HCT116 (cell line): Measurements from ENCODE around the gene EDEM3. TPM values are rescaled to one million over a fixed set of nuclear protein-coding genes. Genes with fewer than 3 reads are reported as not detected.

Source experiments
- ATAC-seq: fragments of 200-7000 bp; cut with Tn5 transposase; 2 replicates; pipeline ENCODE4 v1.9.1; 2020; ENCODE audit warnings: mild to moderate bottlenecking, moderate library complexity
- BruUV-seq: library from RNA; stranded (reverse); fragments of 400-500 nt; replicated peaks from 2 replicates; lab custom pipeline; 2021; lab: Mats Ljungman, UMichigan
- CTCF ChIA-PET: fragments of 300-600 bp; sonication (Branson Sonifier 250); formaldehyde crosslinking; loops from one replicate; lab custom pipeline; 2021; ENCODE audit warnings: antibody characterized with exemption; lab: Charles Lee
- POLR2A ChIA-PET: fragments of 300-600, 350-600 bp; sonication (Branson Sonifier 250); formaldehyde crosslinking; loops from one replicate; lab custom pipeline; 2021; ENCODE audit warnings: antibody characterized with exemption; lab: Charles Lee
- RAD21 ChIA-PET, 2 experiments: fragments of 300-600 bp; sonication (Branson Sonifier 250); formaldehyde crosslinking; loops; one replicate each; lab custom pipeline; 2023; ENCODE audit warnings: low total read pairs in 2 of 2; ENCODE audit not compliant: uncharacterized antibody in 2 of 2, unreplicated experiment in 2 of 2, low non-redundant PET in 1 of 2; lab: Charles Lee
- DNase-seq: peaks from one replicate; pipeline ENCODE4 v3.0.0-alpha.2; 2010; ENCODE audit warnings: low read depth, low spot score
- H2AFZ ChIP-seq: fragments of 200-600 bp; shearing (Covaris generic), sonication (generic); 2 replicates; pipeline ENCODE4 v1.6.1; 2017; ENCODE audit warnings: low read depth, mixed run types, mixed read lengths, antibody characterized with exemption, low read length; ENCODE audit not compliant: poor library complexity, severe bottlenecking
- H3K27ac ChIP-seq: 2 replicates; pipeline ENCODE4 v1.5.1; 2012; ENCODE audit warnings: low read depth, low read length
- H3K27me3 ChIP-seq: fragments of 200-600 bp; sonication (generic); 2 replicates; pipeline ENCODE4 v1.6.1; 2016; ENCODE audit warnings: mixed run types, low read length, mixed read lengths; ENCODE audit not compliant: insufficient read depth
- H3K36me3 ChIP-seq, 2 experiments: fragments of 200-500 bp in 1 of 2; fragments of 200-600 bp in 1 of 2; sonication (Bioruptor generic) in 1 of 2; sonication (generic) in 1 of 2; 2 replicates each; pipeline versions ENCODE4 v1.5.1 to v1.6.1; 2014 to 2016; ENCODE audit warnings: low read length in 2 of 2, inconsistent platforms in 1 of 2, mixed read lengths in 1 of 2, mixed run types in 1 of 2; ENCODE audit not compliant: insufficient read depth in 2 of 2, control insufficient read depth in 1 of 2
- H3K4me1 ChIP-seq, 2 experiments: fragments of 200-600 bp in 1 of 2; sonication (generic) in 1 of 2; 2 replicates each; pipeline versions ENCODE4 v1.5.1 to v1.6.1; 2012 to 2017; ENCODE audit warnings: low read length in 2 of 2, inconsistent platforms in 1 of 2, mild to moderate bottlenecking in 1 of 2, mixed read lengths in 1 of 2, mixed run types in 1 of 2, moderate library complexity in 1 of 2; ENCODE audit not compliant: insufficient read depth in 2 of 2, control insufficient read depth in 1 of 2
- H3K4me2 ChIP-seq: fragments of 200-600 bp; sonication (generic); 2 replicates; pipeline ENCODE4 v1.6.1; 2017; ENCODE audit warnings: mixed run types, low read length, mixed read lengths
- H3K4me3 ChIP-seq, 2 experiments: fragments of 200-600 bp in 1 of 2; sonication (generic) in 1 of 2; replicated peaks in 1 of 2; 2 replicates each; pipeline ENCODE4 v1.5.1; 2011 to 2016; ENCODE audit warnings: low read length in 2 of 2, control low read depth in 1 of 2, low read depth in 1 of 2, mild to moderate bottlenecking in 1 of 2, mixed read lengths in 1 of 2, mixed run types in 1 of 2
- H3K79me2 ChIP-seq: fragments of 200-600 bp; sonication (generic); 2 replicates; pipeline ENCODE4 v1.6.1; 2017; ENCODE audit warnings: mild to moderate bottlenecking, mixed run types, low read length, moderate library complexity, mixed read lengths; ENCODE audit not compliant: insufficient read depth
- H3K9ac ChIP-seq: fragments of 200-600 bp; sonication (generic); 2 replicates; pipeline ENCODE4 v1.6.1; 2016; ENCODE audit warnings: low read length, mixed read lengths
- H3K9me2 ChIP-seq: fragments of 200-600 bp; sonication (generic), shearing (Covaris generic); 2 replicates; pipeline ENCODE4 v1.6.1; 2017; ENCODE audit warnings: mixed run types, mild to moderate bottlenecking, moderate library complexity; ENCODE audit not compliant: insufficient read depth
- H3K9me3 ChIP-seq, 2 experiments: fragments of 200-500 bp in 1 of 2; fragments of 200-600 bp in 1 of 2; sonication (Bioruptor generic) in 1 of 2; sonication (generic) in 1 of 2; 2 replicates each; pipeline ENCODE4 v1.6.1; 2014 to 2017; ENCODE audit warnings: low read length in 2 of 2, mixed read lengths in 2 of 2, inconsistent platforms in 1 of 2, low read depth in 1 of 2, mild to moderate bottlenecking in 1 of 2, mixed run types in 1 of 2, moderate library complexity in 1 of 2; ENCODE audit not compliant: control insufficient read depth in 1 of 2, insufficient read depth in 1 of 2
- H4K20me1 ChIP-seq: fragments of 200-600 bp; sonication (generic), shearing (Covaris generic); 2 replicates; pipeline ENCODE4 v1.6.1; 2017; ENCODE audit warnings: mixed run types, mild to moderate bottlenecking, moderate library complexity; ENCODE audit not compliant: insufficient read depth
- CEBPB ChIP-seq: IDR thresholded peaks from 2 replicates; pipeline ENCODE4 v1.6.1; 2012; ENCODE audit warnings: low read depth
- EGR1 ChIP-seq: IDR thresholded peaks from 2 replicates; pipeline ENCODE4 v1.6.1; 2012; ENCODE audit warnings: low read depth
- POLR2A ChIP-seq: IDR thresholded peaks from 2 replicates; pipeline ENCODE4 v1.7.0; 2011; ENCODE audit warnings: borderline replicate concordance; ENCODE audit not compliant: insufficient read depth, insufficient read length; ENCODE audit errors: extremely low read depth
- RAD21 ChIP-seq: IDR thresholded peaks from 2 replicates; pipeline ENCODE4 v1.6.1; 2012; ENCODE audit warnings: low read depth, mild to moderate bottlenecking
- SP1 ChIP-seq: IDR thresholded peaks from 2 replicates; pipeline ENCODE4 v1.6.1; 2012; ENCODE audit warnings: low read depth
- ZFX ChIP-seq: fragments of 450-650 bp; IDR thresholded peaks from 2 replicates; pipeline ENCODE4 v1.6.1; 2017
- ZNF274 ChIP-seq: fragments of 200-500 bp; sonication (Bioruptor generic); IDR thresholded peaks from 2 replicates; pipeline ENCODE4 v1.6.1; 2014; ENCODE audit warnings: mild to moderate bottlenecking, low read depth, low read length, inconsistent platforms
- intact Hi-C: fragments of 100-400 bp; cut with micrococcal nuclease; formaldehyde crosslinking; loops from 2 replicates; pipeline ENCODE4 v1.10.0; 2022
- total RNA-seq: library from RNA; stranded (reverse); gene quantifications from one replicate; pipeline ENCODE4 v1.2.1, GENCODE V29; 2021; ENCODE audit not compliant: unreplicated experiment
- TF ChIP-seq, protein P1 (sequence below), 3 experiments: fragments of 200-600 bp in 1 of 3; sonication (generic) in 1 of 3; IDR thresholded peaks in 2 of 3; conservative IDR thresholded peaks in 1 of 3; 2 replicates each; pipeline ENCODE4 v1.5.1; 2012 to 2017; ENCODE audit warnings: low read depth in 2 of 3, low read length in 2 of 3, antibody characterized with exemption in 1 of 3, borderline replicate concordance in 1 of 3, control low read depth in 1 of 3, mild to moderate bottlenecking in 1 of 3, mixed read lengths in 1 of 3, mixed run types in 1 of 3, moderate library complexity in 1 of 3; ENCODE audit not compliant: insufficient read depth in 1 of 3
- TF ChIP-seq, protein P2 (sequence below): IDR thresholded peaks from 2 replicates; pipeline ENCODE4 v1.6.1; 2012
- TF ChIP-seq, protein P3 (sequence below): IDR thresholded peaks from 2 replicates; pipeline ENCODE4 v1.6.1; 2011; ENCODE audit warnings: mild to moderate bottlenecking, low read length, moderate library complexity; ENCODE audit not compliant: insufficient replicate concordance; ENCODE audit errors: extremely low read depth

EDEM3 gene
- total RNA-seq, 1 experiment from 2014 or later: 14.9 TPM

DNA sequence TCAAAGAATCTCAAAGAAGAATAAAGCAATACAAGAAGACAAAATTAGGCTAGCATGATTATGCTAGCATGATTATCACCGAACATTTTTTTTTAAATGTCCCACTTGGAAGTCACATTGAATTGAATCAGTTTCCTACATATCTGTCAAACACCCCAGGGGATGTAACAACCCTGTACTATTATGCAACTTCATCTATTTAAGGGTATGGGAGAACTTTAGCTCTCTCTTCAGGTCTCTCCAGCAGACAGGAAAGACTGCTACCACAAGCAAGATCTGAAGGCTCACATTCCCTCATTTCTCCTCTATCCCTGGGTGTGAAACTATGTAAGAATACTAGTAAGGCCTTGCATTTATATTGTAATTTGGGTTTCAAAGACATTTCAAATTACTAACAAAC lies 52.8 kb downstream of the EDEM3 start:
- H3K9me2 ChIP-seq: no peaks in the 10 kb centered on the region
- no peak for ATAC-seq
- H3K27ac ChIP-seq: no peak overlapping the region
- CTCF ChIA-PET: interaction anchor here (2.5 kb wide), 1 partner anchor 10 kb away, joined by 12 read pairs; no protein-coding TSS in a partner anchor
- RAD21 ChIA-PET: no interaction called here
- H3K4me3 ChIP-seq: no peak overlapping the region
- no peak for DNase-seq
- intact Hi-C loops: no loop called here
- H3K79me2 ChIP-seq: no peaks in the 10 kb centered on the region
- POLR2A ChIA-PET: no interaction called here
- BruUV-seq: no TSS peak
- no peak overlapping the region for H3K4me2 ChIP-seq
- H3K36me3 ChIP-seq: no peaks in the 10 kb centered on the region; a peak in 1 of 4 replicates
- TF ChIP-seq RAD21 (no peak), CEBPB (no peak), POLR2A (no peak), EGR1 (no peak), ZFX (no peak)
- TF ChIP-seq, protein P1, sequence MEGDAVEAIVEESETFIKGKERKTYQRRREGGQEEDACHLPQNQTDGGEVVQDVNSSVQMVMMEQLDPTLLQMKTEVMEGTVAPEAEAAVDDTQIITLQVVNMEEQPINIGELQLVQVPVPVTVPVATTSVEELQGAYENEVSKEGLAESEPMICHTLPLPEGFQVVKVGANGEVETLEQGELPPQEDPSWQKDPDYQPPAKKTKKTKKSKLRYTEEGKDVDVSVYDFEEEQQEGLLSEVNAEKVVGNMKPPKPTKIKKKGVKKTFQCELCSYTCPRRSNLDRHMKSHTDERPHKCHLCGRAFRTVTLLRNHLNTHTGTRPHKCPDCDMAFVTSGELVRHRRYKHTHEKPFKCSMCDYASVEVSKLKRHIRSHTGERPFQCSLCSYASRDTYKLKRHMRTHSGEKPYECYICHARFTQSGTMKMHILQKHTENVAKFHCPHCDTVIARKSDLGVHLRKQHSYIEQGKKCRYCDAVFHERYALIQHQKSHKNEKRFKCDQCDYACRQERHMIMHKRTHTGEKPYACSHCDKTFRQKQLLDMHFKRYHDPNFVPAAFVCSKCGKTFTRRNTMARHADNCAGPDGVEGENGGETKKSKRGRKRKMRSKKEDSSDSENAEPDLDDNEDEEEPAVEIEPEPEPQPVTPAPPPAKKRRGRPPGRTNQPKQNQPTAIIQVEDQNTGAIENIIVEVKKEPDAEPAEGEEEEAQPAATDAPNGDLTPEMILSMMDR (IDR thresholded peaks at IDR 0.05 in 2 of 3, conservative IDR thresholded peaks at IDR 0.05 in 1 of 3; ENCODE audit: borderline replicate concordance in 1 of 3, insufficient read depth in 1 of 3, low read depth in 2 of 3, low read length in 2 of 3): no peak
- H3K27me3 ChIP-seq: no peaks in the 10 kb centered on the region
- H3K9me3 ChIP-seq: no peaks in the 10 kb centered on the region
- H3K9ac ChIP-seq: no peak overlapping the region
- H3K4me1 ChIP-seq: no peaks in the 10 kb centered on the region
- H4K20me1 ChIP-seq: no peaks in the 10 kb centered on the region
- H2AFZ ChIP-seq: no peak overlapping the region

DNA sequence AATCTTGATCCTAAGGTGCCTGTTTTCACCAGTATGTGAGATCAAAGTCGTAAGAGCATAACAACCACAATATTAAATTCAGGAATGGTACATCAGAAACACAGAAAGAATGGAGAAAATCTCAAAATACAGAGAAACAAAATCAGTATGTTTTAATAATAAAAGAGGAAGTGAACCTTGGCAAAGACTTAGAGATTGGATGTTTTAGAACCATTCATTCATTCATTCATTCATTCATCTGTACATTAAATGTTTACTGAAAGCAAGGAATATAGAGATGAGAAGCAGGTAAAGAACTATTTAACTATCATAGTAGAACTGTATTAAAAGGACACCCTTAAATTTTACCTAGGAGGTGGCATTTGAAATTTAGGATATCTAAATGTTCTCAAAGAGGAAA lies 55.7 kb downstream of the EDEM3 start:
- H3K9ac ChIP-seq: no peak overlapping the region
- no peak for ATAC-seq
- no peaks in the 10 kb centered on the region for H3K4me1 ChIP-seq
- H2AFZ ChIP-seq: no peak overlapping the region
- H3K9me2 ChIP-seq: no peaks in the 10 kb centered on the region
- POLR2A ChIA-PET: no interaction called here
- H3K9me3 ChIP-seq: no peaks in the 10 kb centered on the region
- no peaks in the 10 kb centered on the region for H3K79me2 ChIP-seq
- RAD21 ChIA-PET: no interaction called here
- TF ChIP-seq, protein P2, sequence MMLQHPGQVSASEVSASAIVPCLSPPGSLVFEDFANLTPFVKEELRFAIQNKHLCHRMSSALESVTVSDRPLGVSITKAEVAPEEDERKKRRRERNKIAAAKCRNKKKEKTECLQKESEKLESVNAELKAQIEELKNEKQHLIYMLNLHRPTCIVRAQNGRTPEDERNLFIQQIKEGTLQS: no peak
- TF ChIP-seq ZFX (no peak), ZNF274 (no peak), SP1 (no peak)
- TF ChIP-seq, protein P1 (IDR thresholded peaks at IDR 0.05 in 2 of 3, conservative IDR thresholded peaks at IDR 0.05 in 1 of 3; ENCODE audit: borderline replicate concordance in 1 of 3, insufficient read depth in 1 of 3, low read depth in 2 of 3, low read length in 2 of 3): no peak
- TF ChIP-seq, protein P3, sequence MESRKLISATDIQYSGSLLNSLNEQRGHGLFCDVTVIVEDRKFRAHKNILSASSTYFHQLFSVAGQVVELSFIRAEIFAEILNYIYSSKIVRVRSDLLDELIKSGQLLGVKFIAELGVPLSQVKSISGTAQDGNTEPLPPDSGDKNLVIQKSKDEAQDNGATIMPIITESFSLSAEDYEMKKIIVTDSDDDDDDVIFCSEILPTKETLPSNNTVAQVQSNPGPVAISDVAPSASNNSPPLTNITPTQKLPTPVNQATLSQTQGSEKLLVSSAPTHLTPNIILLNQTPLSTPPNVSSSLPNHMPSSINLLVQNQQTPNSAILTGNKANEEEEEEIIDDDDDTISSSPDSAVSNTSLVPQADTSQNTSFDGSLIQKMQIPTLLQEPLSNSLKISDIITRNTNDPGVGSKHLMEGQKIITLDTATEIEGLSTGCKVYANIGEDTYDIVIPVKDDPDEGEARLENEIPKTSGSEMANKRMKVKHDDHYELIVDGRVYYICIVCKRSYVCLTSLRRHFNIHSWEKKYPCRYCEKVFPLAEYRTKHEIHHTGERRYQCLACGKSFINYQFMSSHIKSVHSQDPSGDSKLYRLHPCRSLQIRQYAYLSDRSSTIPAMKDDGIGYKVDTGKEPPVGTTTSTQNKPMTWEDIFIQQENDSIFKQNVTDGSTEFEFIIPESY: no peak
- BruUV-seq: no TSS peak
- CTCF ChIA-PET: no interaction called here
- no peaks in the 10 kb centered on the region for H3K27me3 ChIP-seq
- intact Hi-C loops: no loop called here
- H3K27ac ChIP-seq: no peak overlapping the region
- H3K4me3 ChIP-seq: no peak overlapping the region
- H4K20me1 ChIP-seq: no peaks in the 10 kb centered on the region
- no peak for DNase-seq
- H3K36me3 ChIP-seq: no peaks in the 10 kb centered on the region
- H3K4me2 ChIP-seq: no peak overlapping the region
